Stimulated activated CD8-positive, alpha-beta memory T cell treated with anti-CD3 and anti-CD28 coated beads, Interleukin-4, amount 100 ng/mL, for 24 hours (primary cell): ENCODE measurements around the gene CALCOCO2.
"Not testable (repeated sequence)": the region's sequence is repeated elsewhere in the genome, so short reads cannot be mapped to it uniquely, and the experiment has no call there.

Experiments
- DNase-seq: peaks from one replicate; pipeline ENCODE4 v3.0.0-alpha.2; 2020; ENCODE audit warnings: low read depth

CALCOCO2 gene

DNA sequence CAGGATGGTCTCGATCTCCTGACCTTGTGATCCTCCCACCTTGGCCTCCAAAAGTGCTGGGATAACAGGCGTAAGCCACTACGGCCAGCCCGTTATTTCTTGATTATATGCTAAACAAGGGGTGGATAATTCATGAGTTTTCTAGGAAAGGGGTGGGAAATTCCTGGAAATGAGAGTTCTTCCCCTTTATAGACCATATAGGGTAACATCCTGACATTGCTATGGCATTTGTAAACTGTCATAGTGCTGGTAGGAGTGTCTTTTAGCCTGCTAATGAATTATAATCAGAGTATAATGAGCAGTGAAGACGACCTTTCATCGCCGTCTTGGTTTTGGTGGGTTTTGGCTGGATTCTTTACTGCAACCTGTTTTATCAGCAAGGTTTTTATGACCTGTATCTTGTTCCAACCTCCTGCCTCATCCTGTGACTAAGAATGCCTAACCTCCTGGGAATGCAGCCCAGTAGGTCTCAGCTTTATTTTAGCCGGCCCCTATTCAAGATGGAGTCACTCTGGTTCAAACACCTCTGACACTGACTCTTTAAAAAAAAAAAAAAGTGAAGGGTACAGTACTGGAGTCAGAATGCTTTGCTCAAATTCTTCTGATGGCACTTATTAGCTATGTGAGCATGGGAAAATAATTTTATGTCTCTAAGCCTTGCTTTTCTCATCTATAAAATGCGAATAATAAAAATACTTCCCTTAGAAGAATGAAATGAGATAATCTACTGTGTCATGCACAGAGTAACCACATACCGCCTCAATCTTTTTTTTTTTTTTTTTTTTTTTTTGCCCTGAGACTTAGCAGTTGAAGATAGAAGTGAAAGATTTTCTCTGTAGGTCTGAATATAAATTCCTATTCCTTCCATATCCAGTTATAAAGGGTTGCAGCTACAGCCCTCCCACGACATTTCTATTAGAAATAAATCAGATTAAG is 5.1 kb upstream of the CALCOCO2 start:
- no peak for DNase-seq

GRCh38 chr17:48831549-48831883 is 681 bp downstream of the CALCOCO2 start:
- no peak for DNase-seq

DNA sequence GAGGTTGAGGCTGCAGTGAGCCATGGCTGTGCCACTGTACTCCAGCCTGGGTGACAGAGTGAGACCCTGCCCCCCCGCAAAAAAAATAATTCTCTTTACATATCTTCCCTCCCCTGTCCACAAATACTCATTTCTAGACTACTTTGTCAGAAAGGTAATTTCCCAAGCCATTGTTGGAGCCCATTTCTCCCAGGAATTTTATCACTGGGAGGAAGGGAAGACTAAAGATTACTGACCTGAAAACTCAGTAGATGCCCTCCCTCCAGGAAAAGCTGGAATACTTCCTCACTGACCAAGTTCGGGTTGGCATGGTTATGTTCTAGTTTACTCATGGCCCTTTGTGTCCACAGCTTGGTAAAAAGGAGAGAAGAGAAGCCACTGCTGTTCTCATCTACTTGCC is 4.1 kb downstream of the CALCOCO2 start:
- DNase-seq, result no peak

DNA sequence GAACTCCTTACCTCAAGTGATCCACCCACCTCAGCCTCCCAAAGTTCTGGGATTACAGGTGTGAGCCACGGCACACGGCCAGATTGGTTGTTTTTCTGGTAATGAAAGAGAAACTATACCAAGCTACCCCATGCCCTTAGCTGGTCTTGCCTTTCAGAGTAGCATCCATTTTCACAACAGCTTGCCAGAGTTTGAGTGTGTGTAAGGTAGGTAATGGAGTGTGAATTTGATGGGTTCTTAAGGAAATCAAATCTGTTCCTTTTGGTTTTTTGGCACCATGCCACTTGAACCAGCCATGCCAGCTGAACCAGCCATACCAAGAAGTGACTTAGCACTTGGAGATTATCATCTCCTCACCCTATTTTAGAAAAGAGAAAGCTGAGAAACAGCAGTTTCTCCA is 5.1 kb downstream of the CALCOCO2 start:
- DNase-seq, result no peak

- not testable (repeated sequence) for DNase-seq
These were observed 6.6 kb downstream of the CALCOCO2 start for GRCh38 chr17:48837458-48837857.

GRCh38 chr17:48840441-48840840 is 9.6 kb downstream of the CALCOCO2 start:
- DNase-seq, result no peak

GRCh38 chr17:48841395-48841831 is 10.6 kb downstream of the CALCOCO2 start:
- DNase-seq, result no peak

DNA sequence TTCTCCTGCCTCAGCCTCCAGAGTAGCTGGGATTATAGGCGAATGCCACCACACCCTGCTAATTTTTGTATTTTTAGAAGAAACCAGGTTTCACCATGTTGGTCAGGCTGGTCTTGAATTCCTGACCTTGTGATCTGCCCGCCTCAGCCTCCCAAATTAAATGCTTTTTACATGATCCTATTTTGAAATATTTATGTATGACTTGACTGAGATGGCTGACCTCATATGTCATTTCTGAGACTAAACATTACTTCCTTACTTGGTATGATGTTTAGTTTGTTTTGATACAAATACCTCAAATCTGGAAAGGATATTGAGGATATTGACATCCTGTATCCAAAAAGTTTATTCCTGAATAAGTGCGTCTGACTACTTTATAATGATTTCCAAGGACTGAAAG is 11.9 kb downstream of the CALCOCO2 start:
- no peak for DNase-seq

- no peak for DNase-seq
These were observed 12.5 kb downstream of the CALCOCO2 start for GRCh38 chr17:48843187-48843900.

- no peak for DNase-seq
These were observed 20.0 kb downstream of the CALCOCO2 start for GRCh38 chr17:48850792-48851323.

DNA sequence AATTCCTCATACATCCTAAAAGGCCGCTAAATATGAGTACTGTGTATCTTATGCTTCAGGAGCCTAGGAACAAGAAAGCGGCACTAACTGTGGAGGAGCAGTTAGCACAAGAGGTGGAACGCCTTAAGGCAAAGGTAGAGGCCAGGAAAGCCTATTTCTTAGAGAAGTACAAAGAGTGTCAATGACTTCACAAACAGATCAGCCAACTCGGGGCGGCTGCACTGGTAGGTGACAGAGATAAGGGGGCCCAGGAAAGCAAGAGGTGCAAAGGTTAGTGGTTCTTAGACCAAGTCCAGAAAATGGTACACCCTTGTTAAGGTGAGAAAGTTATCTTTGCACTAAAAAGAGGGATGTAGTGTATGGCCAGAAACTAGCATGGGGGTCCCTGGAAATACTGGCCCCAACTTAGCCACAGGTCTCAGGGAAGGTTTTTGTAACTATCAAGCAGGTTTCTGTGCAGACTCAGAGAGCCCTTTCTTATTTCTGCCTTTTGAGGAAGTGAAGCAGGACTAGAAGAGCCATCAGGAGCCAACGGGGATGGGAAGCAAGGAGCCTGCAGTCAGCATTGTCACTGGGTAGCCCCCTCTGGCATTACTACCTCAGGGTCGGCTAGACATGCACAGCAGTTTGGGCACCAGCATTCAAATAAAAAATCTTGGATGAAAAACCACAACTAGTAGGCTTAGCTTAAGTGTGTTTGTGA is 24.1 kb downstream of the CALCOCO2 start:
- no peak for DNase-seq

DNA sequence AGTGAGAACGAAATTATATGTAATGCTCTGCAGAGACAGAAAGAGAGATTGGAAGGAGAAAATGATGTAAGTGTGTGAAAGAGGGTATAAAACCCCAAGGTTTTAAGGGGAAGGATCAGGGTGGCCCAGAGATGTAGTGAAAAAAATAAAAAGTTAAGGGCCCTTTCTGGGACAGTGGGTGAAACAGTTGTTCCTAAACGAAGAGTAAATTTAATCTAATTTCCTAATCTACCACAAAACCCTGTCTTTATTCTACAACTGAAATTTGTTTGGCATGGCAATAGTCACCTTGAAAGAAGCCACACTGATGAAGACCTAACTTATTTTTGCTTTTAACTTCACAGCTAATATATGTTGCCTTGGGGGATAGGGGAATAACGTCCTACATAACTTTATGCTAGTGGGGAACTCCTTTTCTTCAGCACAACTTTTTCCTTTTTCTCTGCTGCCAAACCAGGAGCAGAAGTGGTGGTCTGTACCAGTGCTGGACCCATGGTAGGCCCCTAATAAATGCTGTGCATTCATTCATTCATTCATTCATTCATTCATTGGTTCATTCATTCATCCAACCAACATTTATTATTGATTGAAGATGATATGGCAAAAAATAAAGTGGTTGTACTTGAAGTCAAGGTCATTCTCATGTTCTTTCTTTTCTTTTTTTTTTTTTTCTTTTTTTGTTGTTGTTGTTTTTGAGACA is 25.4 kb downstream of the CALCOCO2 start:
- no peak for DNase-seq

DNA sequence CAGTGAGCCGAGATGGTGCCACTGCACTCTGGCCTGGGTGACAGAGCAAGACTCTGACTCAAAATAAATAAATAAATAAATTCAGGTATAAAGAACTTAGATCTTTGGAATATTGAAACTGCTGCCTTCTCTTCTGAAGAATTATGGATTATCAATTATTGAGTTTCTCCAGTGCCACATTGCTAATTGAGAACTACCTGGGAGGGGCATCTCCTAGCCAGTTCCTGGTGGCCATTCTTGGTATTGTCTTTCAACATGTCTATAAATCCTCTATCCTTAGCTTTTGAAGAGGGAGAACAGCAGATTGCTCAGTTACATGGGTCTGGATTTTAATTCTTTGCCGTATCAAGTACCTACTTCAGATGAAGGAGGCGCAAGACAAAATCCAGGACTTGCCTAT is 29.2 kb downstream of the CALCOCO2 start:
- no peak for DNase-seq

DNA sequence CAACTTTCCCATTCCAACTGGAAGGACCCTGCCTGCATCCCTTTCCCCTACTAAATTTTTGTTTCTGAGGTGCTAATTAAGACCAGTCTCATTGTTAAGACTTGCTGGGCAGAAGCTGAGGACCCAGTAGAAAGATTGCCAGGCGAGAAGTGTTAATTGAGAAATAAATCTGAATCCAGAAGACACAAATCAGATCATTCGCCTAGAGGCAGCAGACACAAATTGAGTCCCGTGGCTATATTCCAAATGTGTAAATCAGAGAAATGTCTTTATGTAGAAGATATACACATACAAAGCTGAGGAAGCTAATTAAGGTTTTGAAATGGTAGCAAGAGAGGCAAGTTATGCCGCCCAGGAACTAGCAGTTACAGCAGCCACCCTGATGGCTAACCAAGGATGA is 29.6 kb downstream of the CALCOCO2 start:
- DNase-seq, result no peak

GRCh38 chr17:48868916-48869500 is 38.2 kb downstream of the CALCOCO2 start:
- DNase-seq, result no peak

DNA sequence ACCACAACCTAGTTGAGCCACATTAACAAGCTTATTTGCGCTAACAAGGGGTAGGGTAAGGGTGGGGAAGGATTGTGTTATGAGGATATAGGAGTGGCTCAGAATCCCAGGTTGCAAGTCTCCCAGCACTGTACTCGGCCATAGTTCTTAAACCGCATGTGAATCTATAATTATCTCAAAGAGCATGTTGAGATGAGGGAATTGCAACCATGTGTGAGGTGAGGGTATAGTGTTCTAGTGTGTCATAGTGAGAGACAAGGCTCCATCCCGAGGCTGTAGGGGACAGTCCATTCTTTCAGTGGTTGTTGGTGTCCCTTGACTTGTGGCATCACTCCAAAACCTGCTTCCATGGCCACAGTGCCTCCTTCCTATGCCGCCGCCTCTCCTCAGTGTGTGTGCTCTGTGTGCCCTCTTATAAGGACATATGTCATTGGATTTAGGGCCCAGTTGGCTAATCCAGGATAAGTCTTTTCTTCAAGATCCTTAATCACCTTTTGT is 39.0 kb downstream of the CALCOCO2 start:
- no peak for DNase-seq

- DNase-seq, result no peak
These were observed 40.3 kb downstream of the CALCOCO2 start for GRCh38 chr17:48871035-48871550.

DNA sequence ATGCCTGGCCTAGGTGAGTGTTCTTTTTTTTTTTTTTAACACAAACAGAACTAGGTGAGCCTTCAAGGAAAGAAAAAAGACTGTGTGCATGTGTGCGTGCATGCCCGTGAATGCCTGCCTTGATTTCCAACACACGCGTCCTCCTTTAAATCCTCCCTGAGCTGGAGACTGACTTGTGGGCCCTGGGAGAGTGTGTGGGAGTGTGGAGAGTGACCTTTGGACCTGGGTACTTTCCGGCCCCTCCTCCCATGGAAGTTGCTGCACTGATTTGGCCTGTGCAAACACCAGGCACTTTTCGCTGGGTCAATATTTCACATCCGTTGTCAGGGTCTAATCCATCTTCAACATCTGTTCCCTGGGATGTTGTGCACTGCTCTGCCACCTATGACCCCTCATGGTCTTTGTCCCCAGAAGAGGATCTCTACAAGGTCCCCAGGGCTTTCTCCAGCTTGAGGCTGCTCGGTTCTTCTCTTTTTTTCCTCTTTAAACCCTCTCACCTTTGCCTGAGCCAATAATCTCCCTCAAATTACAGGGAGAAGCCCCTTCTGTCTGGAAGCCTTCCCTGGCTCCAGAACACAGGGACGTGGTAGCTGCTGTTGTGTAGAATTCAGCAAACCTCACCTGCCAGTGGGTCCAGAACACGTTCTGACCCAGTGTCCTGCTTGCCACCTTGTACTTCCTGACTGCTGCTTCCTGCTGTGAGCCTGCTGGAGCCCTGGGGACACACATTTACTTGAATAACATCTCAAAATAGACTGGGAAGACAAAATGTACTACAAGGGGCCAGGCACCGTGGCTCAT is 40.9 kb downstream of the CALCOCO2 start:
- DNase-seq, result no peak

- DNase-seq, result not testable (repeated sequence)
These were observed 41.6 kb downstream of the CALCOCO2 start for GRCh38 chr17:48872409-48872808.

DNA sequence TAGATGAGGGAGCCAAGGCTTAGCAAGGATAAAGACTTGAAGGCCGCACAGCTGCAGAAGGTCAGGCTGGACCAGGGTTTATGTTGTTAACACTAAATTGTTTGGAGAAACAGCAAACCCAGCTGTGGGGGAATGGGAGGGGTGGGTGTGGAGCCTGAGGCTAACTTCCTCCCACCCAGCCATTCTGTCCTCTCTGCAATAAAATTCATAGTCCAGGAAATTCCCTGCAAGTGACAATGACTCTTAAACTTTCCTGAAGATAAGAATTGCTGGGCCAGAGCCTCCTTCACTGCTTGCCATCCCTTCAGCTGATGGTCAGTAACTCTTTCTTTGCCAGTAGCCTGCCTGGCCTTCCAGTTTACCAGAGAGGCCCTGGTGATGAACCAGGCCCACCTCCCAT is 42.4 kb downstream of the CALCOCO2 start:
- DNase-seq, result no peak
